GM12864 (cell line): ENCODE results near the gene DPM3.

Source experiments
- DNase-seq: peaks from one replicate; pipeline ENCODE4 v3.0.0-alpha.2; 2011; ENCODE audit warnings: low read depth
- H3K4me3 ChIP-seq: 2 replicates; pipeline ENCODE4 v1.5.1; 2011; ENCODE audit warnings: mild to moderate bottlenecking, low read depth, low read length, control low read depth
- CTCF ChIP-seq: IDR thresholded peaks from 2 replicates; pipeline ENCODE4 v1.5.1; 2011; ENCODE audit warnings: low read depth, mild to moderate bottlenecking, moderate library complexity, low read length, control low read depth, inconsistent platforms; ENCODE audit errors: missing control alignments

DPM3 gene

DNA sequence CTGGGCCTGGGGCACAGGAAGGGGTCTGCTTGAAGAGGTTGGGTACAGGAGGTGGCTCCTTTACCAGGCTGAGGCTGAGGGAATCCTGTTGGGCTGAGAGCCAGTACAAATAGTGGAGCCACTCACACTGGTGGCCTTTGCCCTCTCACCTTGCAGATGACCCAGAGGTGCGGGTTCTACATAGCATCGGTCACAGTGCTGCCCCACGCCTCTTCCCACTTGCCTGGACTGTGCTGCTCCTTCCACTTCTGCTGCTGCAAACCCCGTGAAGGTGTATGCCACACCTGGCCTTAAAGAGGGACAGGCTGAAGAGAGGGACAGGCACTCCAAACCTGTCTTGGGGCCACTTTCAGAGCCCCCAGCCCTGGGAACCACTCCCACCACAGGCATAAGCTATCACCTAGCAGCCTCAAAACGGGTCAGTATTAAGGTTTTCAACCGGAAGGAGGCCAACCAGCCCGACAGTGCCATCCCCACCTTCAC, 6.5 kb downstream of the DPM3 start:
- TF ChIP-seq CTCF, result no peak
- no peak overlapping the region for H3K4me3 ChIP-seq
- DNase-seq, result no peak

DNA sequence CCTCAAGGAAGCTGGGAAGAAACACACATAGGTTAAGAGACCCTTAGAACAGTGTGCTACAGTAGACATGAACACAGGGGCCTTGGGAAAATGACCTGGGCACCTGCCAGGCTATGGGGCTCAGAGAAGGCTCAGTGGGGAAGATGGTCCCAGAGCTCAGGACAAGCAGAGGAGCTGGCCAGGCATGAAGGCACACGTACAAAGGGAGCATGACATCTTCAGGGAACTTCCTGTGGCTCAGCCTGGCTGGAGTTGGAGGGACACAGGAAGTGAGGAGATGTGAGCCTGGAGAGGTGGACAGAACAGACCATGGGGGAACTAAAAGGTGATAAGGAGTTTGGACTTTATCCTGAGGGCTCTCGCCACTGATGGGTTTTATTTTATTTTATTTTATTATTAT, 8.5 kb downstream of the DPM3 start:
- no peak for TF ChIP-seq CTCF
- DNase-seq, result no peak
- H3K4me3 ChIP-seq, result no peak overlapping the region

DNA sequence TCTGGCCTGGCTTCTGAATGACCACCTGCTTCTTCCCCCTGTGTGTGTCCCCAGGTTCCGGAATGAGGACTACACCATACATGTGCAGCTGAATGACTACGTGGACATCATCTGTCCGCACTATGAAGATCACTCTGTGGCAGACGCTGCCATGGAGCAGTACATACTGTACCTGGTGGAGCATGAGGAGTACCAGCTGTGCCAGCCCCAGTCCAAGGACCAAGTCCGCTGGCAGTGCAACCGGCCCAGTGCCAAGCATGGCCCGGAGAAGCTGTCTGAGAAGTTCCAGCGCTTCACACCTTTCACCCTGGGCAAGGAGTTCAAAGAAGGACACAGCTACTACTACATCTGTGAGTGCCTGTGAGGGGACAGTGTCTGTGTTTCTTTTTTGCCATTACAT, 9.0 kb downstream of the DPM3 start:
- H3K4me3 ChIP-seq, result no peak overlapping the region
- no peak for DNase-seq
- TF ChIP-seq CTCF, result no peak

GRCh38 chr1:155130272-155131006, 9.9 kb downstream of the DPM3 start:
- H3K4me3 ChIP-seq, result no peak overlapping the region
- DNase-seq, result no peak
- no peak for TF ChIP-seq CTCF

- no peak overlapping the region for H3K4me3 ChIP-seq
- DNase-seq, result no peak
- TF ChIP-seq CTCF, result no peak
Observed at GRCh38 chr1:155128755-155129473, 11.4 kb downstream of the DPM3 start.

- H3K4me3 ChIP-seq, result no peak overlapping the region
- no peak for DNase-seq
- no peak for TF ChIP-seq CTCF
Observed at GRCh38 chr1:155127967-155128754, 12.2 kb downstream of the DPM3 start.
